Medulla oblongata (tissue), 1 donor: ENCODE data around the gene NRIP1.

ENCODE experiments used
- DNase-seq: peaks from one replicate; pipeline ENCODE4 v3.0.0-alpha.2; 2015; ENCODE audit errors: extremely low spot score

Gene NRIP1

GRCh38 chr21:14916676-14917141 is 148.1 kb downstream of the NRIP1 start:
- no peak for DNase-seq

DNA sequence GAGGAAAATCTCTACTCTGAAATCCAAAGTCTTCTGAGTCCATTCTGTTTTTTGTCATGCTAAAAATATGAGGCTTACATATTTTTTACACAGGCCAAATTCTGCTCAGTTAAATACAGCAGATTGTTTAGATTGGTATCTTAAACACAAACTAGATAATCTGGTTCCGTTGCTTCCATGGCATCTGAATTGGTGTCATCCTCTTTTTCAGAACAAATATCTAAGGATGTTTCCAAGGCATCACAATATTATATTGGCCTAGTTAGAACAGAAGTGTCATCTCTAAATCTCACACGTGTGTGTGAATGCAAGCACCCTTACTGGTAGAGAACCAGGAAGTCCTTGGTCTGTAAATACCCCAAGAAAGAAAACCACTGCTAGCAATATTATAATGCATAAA is 151.2 kb downstream of the NRIP1 start:
- DNase-seq: no peak

DNA sequence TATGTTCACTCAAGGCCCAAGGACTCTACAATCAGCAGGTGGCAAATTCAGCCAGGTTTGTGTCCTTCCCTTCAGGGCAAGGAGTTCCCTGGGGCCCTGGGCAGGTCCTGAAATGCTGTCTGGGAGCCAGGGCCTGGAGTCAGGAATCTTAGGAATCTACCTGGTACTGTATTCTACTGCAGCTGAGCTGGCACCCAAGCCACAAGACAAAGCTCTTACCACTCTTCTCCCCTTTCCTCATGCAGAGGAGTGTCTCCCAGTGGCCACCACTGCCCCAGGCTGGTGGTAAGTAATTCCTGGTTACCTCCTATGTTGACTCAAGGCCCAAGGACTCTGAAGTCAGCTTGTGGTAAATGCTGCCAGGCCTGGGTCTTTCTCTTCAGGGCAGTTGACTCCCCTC is 153.4 kb downstream of the NRIP1 start:
- DNase-seq: no peak
